ENCODE measurements around the gene TLX1.

TLX1 gene

DNA sequence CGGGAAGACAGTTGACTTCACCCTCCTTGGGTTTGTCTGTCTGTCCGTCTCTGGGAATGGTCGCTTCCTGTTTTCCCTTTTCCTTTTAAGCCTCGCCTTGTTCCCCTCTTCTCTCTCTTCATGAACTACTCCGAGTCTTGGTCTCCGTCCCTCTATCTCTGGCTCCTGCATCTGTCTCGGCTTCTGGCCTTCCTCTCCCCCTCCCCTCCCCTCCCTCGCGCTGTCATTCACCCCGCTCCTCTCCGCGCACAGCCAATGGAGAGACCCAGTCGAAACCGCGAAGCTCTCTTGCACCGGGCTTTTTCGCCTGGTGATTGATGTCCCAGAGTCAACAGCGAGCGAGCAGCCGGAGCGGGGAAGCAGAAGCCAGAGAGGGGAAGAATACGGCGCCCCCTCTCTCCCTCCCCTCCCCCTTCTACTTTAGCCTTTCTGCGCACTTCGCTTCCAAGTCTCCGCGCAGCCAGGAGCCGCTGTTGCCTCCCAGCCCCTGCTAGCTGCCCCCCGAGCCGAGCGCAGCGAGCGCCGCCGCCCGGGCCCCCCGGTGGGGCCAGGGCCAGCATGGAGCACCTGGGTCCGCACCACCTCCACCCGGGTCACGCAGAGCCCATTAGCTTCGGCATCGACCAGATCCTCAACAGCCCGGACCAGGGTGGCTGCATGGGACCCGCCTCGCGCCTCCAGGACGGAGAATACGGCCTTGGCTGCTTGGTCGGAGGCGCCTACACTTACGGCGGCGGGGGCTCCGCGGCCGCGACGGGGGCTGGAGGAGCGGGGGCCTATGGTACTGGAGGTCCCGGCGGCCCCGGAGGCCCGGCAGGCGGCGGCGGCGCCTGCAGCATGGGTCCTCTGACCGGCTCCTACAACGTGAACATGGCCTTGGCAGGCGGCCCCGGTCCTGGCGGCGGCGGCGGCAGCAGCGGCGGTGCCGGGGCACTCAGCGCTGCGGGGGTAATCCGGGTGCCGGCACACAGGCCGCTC is at the start of gene TLX1 (continued):
- TF ChIP-seq, protein P1, sequence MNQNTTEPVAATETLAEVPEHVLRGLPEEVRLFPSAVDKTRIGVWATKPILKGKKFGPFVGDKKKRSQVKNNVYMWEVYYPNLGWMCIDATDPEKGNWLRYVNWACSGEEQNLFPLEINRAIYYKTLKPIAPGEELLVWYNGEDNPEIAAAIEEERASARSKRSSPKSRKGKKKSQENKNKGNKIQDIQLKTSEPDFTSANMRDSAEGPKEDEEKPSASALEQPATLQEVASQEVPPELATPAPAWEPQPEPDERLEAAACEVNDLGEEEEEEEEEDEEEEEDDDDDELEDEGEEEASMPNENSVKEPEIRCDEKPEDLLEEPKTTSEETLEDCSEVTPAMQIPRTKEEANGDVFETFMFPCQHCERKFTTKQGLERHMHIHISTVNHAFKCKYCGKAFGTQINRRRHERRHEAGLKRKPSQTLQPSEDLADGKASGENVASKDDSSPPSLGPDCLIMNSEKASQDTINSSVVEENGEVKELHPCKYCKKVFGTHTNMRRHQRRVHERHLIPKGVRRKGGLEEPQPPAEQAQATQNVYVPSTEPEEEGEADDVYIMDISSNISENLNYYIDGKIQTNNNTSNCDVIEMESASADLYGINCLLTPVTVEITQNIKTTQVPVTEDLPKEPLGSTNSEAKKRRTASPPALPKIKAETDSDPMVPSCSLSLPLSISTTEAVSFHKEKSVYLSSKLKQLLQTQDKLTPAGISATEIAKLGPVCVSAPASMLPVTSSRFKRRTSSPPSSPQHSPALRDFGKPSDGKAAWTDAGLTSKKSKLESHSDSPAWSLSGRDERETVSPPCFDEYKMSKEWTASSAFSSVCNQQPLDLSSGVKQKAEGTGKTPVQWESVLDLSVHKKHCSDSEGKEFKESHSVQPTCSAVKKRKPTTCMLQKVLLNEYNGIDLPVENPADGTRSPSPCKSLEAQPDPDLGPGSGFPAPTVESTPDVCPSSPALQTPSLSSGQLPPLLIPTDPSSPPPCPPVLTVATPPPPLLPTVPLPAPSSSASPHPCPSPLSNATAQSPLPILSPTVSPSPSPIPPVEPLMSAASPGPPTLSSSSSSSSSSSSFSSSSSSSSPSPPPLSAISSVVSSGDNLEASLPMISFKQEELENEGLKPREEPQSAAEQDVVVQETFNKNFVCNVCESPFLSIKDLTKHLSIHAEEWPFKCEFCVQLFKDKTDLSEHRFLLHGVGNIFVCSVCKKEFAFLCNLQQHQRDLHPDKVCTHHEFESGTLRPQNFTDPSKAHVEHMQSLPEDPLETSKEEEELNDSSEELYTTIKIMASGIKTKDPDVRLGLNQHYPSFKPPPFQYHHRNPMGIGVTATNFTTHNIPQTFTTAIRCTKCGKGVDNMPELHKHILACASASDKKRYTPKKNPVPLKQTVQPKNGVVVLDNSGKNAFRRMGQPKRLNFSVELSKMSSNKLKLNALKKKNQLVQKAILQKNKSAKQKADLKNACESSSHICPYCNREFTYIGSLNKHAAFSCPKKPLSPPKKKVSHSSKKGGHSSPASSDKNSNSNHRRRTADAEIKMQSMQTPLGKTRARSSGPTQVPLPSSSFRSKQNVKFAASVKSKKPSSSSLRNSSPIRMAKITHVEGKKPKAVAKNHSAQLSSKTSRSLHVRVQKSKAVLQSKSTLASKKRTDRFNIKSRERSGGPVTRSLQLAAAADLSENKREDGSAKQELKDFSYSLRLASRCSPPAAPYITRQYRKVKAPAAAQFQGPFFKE (tag by site-specific recombination; IDR thresholded peaks at IDR 0.05; ENCODE audit: borderline replicate concordance), result no peak
- no peak for TF ChIP-seq ZNF624 (tag by site-specific recombination; IDR thresholded peaks at IDR 0.05)
- TF ChIP-seq ZNF521 (tag by site-specific recombination; IDR thresholded peaks at IDR 0.05), result no peak
- TF ChIP-seq SCRT2 (tag by site-specific recombination; IDR thresholded peaks at IDR 0.05), result no peak
- TF ChIP-seq, protein P2, sequence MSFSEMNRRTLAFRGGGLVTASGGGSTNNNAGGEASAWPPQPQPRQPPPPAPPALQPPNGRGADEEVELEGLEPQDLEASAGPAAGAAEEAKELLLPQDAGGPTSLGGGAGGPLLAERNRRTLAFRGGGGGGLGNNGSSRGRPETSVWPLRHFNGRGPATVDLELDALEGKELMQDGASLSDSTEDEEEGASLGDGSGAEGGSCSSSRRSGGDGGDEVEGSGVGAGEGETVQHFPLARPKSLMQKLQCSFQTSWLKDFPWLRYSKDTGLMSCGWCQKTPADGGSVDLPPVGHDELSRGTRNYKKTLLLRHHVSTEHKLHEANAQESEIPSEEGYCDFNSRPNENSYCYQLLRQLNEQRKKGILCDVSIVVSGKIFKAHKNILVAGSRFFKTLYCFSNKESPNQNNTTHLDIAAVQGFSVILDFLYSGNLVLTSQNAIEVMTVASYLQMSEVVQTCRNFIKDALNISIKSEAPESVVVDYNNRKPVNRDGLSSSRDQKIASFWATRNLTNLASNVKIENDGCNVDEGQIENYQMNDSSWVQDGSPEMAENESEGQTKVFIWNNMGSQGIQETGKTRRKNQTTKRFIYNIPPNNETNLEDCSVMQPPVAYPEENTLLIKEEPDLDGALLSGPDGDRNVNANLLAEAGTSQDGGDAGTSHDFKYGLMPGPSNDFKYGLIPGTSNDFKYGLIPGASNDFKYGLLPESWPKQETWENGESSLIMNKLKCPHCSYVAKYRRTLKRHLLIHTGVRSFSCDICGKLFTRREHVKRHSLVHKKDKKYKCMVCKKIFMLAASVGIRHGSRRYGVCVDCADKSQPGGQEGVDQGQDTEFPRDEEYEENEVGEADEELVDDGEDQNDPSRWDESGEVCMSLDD (tag by site-specific recombination; IDR thresholded peaks at IDR 0.05), result 0 out of 2 replicates have a peak, but pooled peaks have one; percentile 46

DNA sequence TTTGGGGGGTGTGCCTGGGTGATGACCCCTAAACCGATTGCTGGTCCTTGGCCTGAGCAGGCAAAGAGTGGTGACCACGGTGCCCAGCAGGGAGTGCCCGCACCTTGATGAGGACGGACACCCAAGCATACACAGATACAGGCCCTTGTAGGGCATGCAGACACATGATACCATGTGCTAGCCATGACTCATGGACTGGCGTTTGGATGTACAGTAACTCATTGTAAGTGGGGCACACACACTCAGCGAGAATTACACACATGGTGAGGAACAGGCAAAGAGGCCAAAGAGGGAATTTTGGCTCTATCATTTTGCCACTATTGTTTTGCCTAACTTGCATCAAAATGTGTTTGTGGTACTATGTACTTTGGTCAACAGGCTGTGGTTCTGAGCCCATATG is 45.3 kb upstream of the TLX1 start:
- ChIA-PET POLR2A (no interaction called here), CTCF (interaction anchor here (0.5 to 5.6 kb wide), 4 partner anchors 9 to 56 kb away, joined by 3 to 37 read pairs (median 12); no protein-coding TSS in a partner anchor)
- Histone ChIP-seq H3K27ac (ENCODE audit: extremely low read depth, low read depth, low read length) (no peak overlapping the region), H3K36me3 (ENCODE audit: control insufficient read depth in 2 of 2, insufficient read depth in 1 of 2, low read length in 2 of 2) (no peaks in the 10 kb centered on the region), H3K9me3 (ENCODE audit: control insufficient read depth, insufficient read depth, low read depth, low read length) (no peaks in the 10 kb centered on the region), H3K4me3 (ENCODE audit: low read depth, low read length) (no peak overlapping the region), H3K4me1 (ENCODE audit: control insufficient read depth, insufficient read depth, low read length) (no peaks in the 10 kb centered on the region)
- TF ChIP-seq ZNF670 (tag by site-specific recombination; IDR thresholded peaks at IDR 0.05; ENCODE audit: low read depth) (no peak), ZBTB8A (tag by site-specific recombination; IDR thresholded peaks at IDR 0.05) (no peak), ZNF350 (tag by site-specific recombination; IDR thresholded peaks at IDR 0.05) (no peak), ZNF274 (IDR thresholded peaks at IDR 0.05; ENCODE audit: low read length) (no peak), ZNF274 (tag by site-specific recombination; IDR thresholded peaks at IDR 0.05; ENCODE audit: borderline replicate concordance) (no peak), ZNF837 (tag by site-specific recombination; IDR thresholded peaks at IDR 0.05) (no peak)
- TF ChIP-seq, protein P3, sequence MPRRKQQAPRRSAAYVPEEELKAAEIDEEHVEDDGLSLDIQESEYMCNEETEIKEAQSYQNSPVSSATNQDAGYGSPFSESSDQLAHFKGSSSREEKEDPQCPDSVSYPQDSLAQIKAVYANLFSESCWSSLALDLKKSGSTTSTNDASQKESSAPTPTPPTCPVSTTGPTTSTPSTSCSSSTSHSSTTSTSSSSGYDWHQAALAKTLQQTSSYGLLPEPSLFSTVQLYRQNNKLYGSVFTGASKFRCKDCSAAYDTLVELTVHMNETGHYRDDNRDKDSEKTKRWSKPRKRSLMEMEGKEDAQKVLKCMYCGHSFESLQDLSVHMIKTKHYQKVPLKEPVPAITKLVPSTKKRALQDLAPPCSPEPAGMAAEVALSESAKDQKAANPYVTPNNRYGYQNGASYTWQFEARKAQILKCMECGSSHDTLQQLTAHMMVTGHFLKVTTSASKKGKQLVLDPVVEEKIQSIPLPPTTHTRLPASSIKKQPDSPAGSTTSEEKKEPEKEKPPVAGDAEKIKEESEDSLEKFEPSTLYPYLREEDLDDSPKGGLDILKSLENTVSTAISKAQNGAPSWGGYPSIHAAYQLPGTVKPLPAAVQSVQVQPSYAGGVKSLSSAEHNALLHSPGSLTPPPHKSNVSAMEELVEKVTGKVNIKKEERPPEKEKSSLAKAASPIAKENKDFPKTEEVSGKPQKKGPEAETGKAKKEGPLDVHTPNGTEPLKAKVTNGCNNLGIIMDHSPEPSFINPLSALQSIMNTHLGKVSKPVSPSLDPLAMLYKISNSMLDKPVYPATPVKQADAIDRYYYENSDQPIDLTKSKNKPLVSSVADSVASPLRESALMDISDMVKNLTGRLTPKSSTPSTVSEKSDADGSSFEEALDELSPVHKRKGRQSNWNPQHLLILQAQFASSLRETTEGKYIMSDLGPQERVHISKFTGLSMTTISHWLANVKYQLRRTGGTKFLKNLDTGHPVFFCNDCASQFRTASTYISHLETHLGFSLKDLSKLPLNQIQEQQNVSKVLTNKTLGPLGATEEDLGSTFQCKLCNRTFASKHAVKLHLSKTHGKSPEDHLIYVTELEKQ (tag by site-specific recombination; IDR thresholded peaks at IDR 0.05; ENCODE audit: borderline replicate concordance), result no peak
